ENCODE data around the gene UBA1. TPM values are rescaled to one million over a fixed set of nuclear protein-coding genes. Genes with fewer than 3 reads are reported as not detected.

The UBA1 gene
- total RNA-seq, 1 donor from 2014 or later, result 244 TPM

- H3K4me1 ChIP-seq (ENCODE audit: insufficient read depth, low read length), result no peaks in the 10 kb centered on the region
- no peak overlapping the region for H3K4me2 ChIP-seq (ENCODE audit: low read length)
- no peak overlapping the region for H2AFZ ChIP-seq (ENCODE audit: low read depth, low read length)
- H3K4me1 Mint-ChIP-seq (ENCODE audit: low read depth, unreplicated experiment), result no peaks in the 10 kb centered on the region
- H3K27me3 Mint-ChIP-seq (ENCODE audit: low read depth, unreplicated experiment), result no peaks in the 10 kb centered on the region
- peaks cover 6% of the 10 kb centered on the region for H3K36me3 ChIP-seq (ENCODE audit: insufficient read depth, low read length)
- H3K9ac ChIP-seq (ENCODE audit: low read length), result no peak overlapping the region
- no peak for TF ChIP-seq CTCF (IDR thresholded peaks at IDR 0.05; ENCODE audit: insufficient read depth, low read depth, low read length)
- no peak for TF ChIP-seq EZH2 (IDR thresholded peaks at IDR 0.05; ENCODE audit: insufficient read depth, low read length)
- no peak overlapping the region for H3K27ac ChIP-seq (ENCODE audit: low read depth, low read length)
- DNase-seq (ENCODE audit: low read depth) (no peak), FAIRE-seq (peak; percentile 74)
- peaks cover 4% of the 10 kb centered on the region for H3K36me3 Mint-ChIP-seq (ENCODE audit: low read depth, unreplicated experiment)
- H3K27ac Mint-ChIP-seq (ENCODE audit: unreplicated experiment), result no peak overlapping the region
- H4K20me1 ChIP-seq (ENCODE audit: insufficient read depth, low read length), result peaks cover 6% of the 10 kb centered on the region
- H3K79me2 ChIP-seq (ENCODE audit: insufficient read depth, low read length), result no peaks in the 10 kb centered on the region
- H3K4me3 ChIP-seq (ENCODE audit: insufficient read depth, low read depth, low read length), result no peak overlapping the region
- H3K4me3 Mint-ChIP-seq (ENCODE audit: unreplicated experiment), result no peak overlapping the region
- no peaks in the 10 kb centered on the region for H3K9me3 ChIP-seq (ENCODE audit: insufficient read depth, low read depth, low read length)
- no peaks in the 10 kb centered on the region for H3K9me3 Mint-ChIP-seq (ENCODE audit: unreplicated experiment)
- no peaks in the 10 kb centered on the region for H3K27me3 ChIP-seq (ENCODE audit: insufficient read depth, low read length)
Measured at GRCh38 chrX:47179221-47179927, 14.3 kb upstream of the UBA1 start.

GRCh38 chrX:47179928-47180255 lies 13.7 kb upstream of the UBA1 start:
- Histone ChIP-seq H3K27ac (ENCODE audit: low read depth, low read length) (no peak overlapping the region), H3K4me1 (ENCODE audit: insufficient read depth, low read length) (no peaks in the 10 kb centered on the region), H3K4me3 (ENCODE audit: insufficient read depth, low read depth, low read length) (no peak overlapping the region), H4K20me1 (ENCODE audit: insufficient read depth, low read length) (peaks cover 9% of the 10 kb centered on the region), H3K9ac (ENCODE audit: low read length) (no peak overlapping the region), H3K9me3 (ENCODE audit: insufficient read depth, low read depth, low read length) (no peaks in the 10 kb centered on the region), H3K36me3 (ENCODE audit: insufficient read depth, low read length) (peaks cover 6% of the 10 kb centered on the region), H3K27me3 (ENCODE audit: insufficient read depth, low read length) (no peaks in the 10 kb centered on the region), H3K79me2 (ENCODE audit: insufficient read depth, low read length) (no peaks in the 10 kb centered on the region), H2AFZ (ENCODE audit: low read depth, low read length) (no peak overlapping the region), H3K4me2 (ENCODE audit: low read length) (no peak overlapping the region)
- Mint-ChIP-seq H3K4me1 (ENCODE audit: low read depth, unreplicated experiment) (no peaks in the 10 kb centered on the region), H3K27me3 (ENCODE audit: low read depth, unreplicated experiment) (no peaks in the 10 kb centered on the region), H3K4me3 (ENCODE audit: unreplicated experiment) (no peak overlapping the region), H3K36me3 (ENCODE audit: low read depth, unreplicated experiment) (peaks cover 4% of the 10 kb centered on the region), H3K27ac (ENCODE audit: unreplicated experiment) (no peak overlapping the region), H3K9me3 (ENCODE audit: unreplicated experiment) (no peaks in the 10 kb centered on the region)
- FAIRE-seq (no peak), DNase-seq (ENCODE audit: low read depth) (no peak)
- no peak for TF ChIP-seq CTCF (IDR thresholded peaks at IDR 0.05; ENCODE audit: insufficient read depth, low read depth, low read length)
- no peak for TF ChIP-seq EZH2 (IDR thresholded peaks at IDR 0.05; ENCODE audit: insufficient read depth, low read length)

- peaks cover 9% of the 10 kb centered on the region for H4K20me1 ChIP-seq (ENCODE audit: insufficient read depth, low read length)
- no peak overlapping the region for H3K9ac ChIP-seq (ENCODE audit: low read length)
- no peaks in the 10 kb centered on the region for H3K79me2 ChIP-seq (ENCODE audit: insufficient read depth, low read length)
- no peak overlapping the region for H3K27ac Mint-ChIP-seq (ENCODE audit: unreplicated experiment)
- no peak overlapping the region for H3K27ac ChIP-seq (ENCODE audit: low read depth, low read length)
- no peaks in the 10 kb centered on the region for H3K27me3 Mint-ChIP-seq (ENCODE audit: low read depth, unreplicated experiment)
- FAIRE-seq, result no peak
- H3K4me3 Mint-ChIP-seq (ENCODE audit: unreplicated experiment), result no peak overlapping the region
- no peaks in the 10 kb centered on the region for H3K4me1 ChIP-seq (ENCODE audit: insufficient read depth, low read length)
- no peak for DNase-seq (ENCODE audit: low read depth)
- H3K4me1 Mint-ChIP-seq (ENCODE audit: low read depth, unreplicated experiment), result no peaks in the 10 kb centered on the region
- peaks cover 4% of the 10 kb centered on the region for H3K36me3 Mint-ChIP-seq (ENCODE audit: low read depth, unreplicated experiment)
- no peak for TF ChIP-seq EZH2 (IDR thresholded peaks at IDR 0.05; ENCODE audit: insufficient read depth, low read length)
- no peak for TF ChIP-seq CTCF (IDR thresholded peaks at IDR 0.05; ENCODE audit: insufficient read depth, low read depth, low read length)
- no peaks in the 10 kb centered on the region for H3K9me3 ChIP-seq (ENCODE audit: insufficient read depth, low read depth, low read length)
- no peak overlapping the region for H3K4me3 ChIP-seq (ENCODE audit: insufficient read depth, low read depth, low read length)
- no peak overlapping the region for H3K4me2 ChIP-seq (ENCODE audit: low read length)
- H3K27me3 ChIP-seq (ENCODE audit: insufficient read depth, low read length), result no peaks in the 10 kb centered on the region
- H2AFZ ChIP-seq (ENCODE audit: low read depth, low read length), result no peak overlapping the region
- no peaks in the 10 kb centered on the region for H3K9me3 Mint-ChIP-seq (ENCODE audit: unreplicated experiment)
- H3K36me3 ChIP-seq (ENCODE audit: insufficient read depth, low read length), result peaks cover 6% of the 10 kb centered on the region
Measured at GRCh38 chrX:47180346-47180745, 13.3 kb upstream of the UBA1 start.
